ENCODE data around the gene RNF10.
"Not testable (repeated sequence)": the region's sequence is repeated elsewhere in the genome, so short reads cannot be mapped to it uniquely, and the experiment has no call there.

Gene RNF10

DNA sequence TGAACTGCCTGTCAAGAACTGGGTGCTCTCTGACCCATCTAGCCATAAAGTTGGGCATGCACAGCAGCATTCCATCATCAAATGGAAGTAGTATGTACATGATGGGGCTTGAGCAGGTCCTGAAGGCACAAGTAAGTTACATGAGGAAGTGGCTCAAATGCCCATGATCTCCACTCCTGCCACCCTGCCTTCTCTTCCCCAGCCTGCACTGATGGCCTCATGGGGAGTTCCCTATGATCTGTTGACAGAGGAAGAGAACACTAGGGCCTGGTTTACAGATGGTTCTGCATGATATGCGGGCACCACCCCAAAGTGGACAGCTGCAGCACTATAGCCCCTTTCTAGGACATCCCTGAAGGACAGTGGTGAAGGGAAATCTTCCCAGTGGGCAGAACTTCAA is 77.4 kb downstream of the RNF10 start:
- not testable (repeated sequence) for DNase-seq (ENCODE audit: low spot score); FAIRE-seq

- FAIRE-seq (no peak), DNase-seq (ENCODE audit: low spot score) (no peak)
These were observed 80.7 kb downstream of the RNF10 start for GRCh38 chr12:120614848-120615247.

GRCh38 chr12:120617193-120617592 is 83.0 kb downstream of the RNF10 start:
- FAIRE-seq; DNase-seq (ENCODE audit: low spot score): not testable (repeated sequence)

- not testable (repeated sequence) for FAIRE-seq; DNase-seq (ENCODE audit: low spot score)
These were observed 83.6 kb downstream of the RNF10 start for GRCh38 chr12:120617767-120618166.

- no peak for DNase-seq (ENCODE audit: low spot score)
- FAIRE-seq, result no peak
These were observed 84.9 kb downstream of the RNF10 start for GRCh38 chr12:120618954-120619615.

GRCh38 chr12:120620624-120621023 is 86.5 kb downstream of the RNF10 start:
- FAIRE-seq (no peak), DNase-seq (ENCODE audit: low spot score) (no peak)

DNA sequence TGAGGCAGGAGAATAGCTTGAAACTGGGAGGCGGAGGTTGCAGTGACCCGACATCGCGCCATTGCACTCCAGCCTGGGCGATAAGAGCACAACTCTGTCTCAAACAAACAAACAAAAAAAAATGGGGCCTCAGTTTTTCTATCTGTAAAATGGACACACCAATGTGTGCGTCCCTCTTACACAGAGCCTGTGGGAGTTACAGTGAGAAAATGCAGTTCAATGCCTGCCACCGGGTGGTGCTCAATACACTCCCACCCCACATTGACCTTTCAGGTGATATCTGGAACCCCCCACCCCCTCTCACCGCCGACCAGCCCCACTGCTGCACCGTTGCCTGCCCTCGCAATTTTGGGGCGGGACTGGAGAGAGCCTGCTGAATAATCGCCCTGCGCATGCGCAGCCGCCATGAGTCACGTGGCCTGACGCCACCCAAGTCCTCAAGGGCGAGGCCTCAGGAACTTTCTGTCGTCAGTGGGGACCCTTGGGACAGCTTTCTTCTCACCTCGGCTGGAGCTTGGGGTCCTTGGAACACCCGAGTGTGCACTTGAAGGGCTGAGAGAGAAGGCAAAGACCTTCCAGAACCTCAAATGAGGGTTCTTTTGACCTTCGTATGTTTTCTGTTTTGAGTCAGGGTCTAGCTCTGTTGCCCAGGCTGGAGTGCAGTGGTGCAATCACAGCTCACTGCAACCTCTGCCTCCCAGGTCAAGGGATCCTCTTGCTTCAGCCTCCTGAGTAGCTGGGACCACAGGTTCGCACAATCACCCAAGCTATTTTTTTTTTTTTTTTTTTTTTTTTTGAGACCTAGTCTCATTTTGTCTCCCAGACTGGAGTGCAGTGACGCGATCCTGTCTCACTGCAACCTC is 91.6 kb downstream of the RNF10 start:
- no peak for FAIRE-seq
- no peak for DNase-seq (ENCODE audit: low spot score)
